Suprapubic skin (tissue), 4 donors: ENCODE data around the gene DISP3.

ENCODE experiments used
- EP300 ChIP-seq: sonication (generic); formaldehyde crosslinking; IDR thresholded peaks from one replicate; pipeline ENCODE4 v1.6.1; 2017; ENCODE audit warnings: antibody characterized with exemption
- POLR2A ChIP-seq, 2 donors: fragments of 450-650 bp; IDR thresholded peaks; one replicate each; pipeline ENCODE4 v1.6.1; 2017; ENCODE audit warnings: antibody characterized with exemption in 2 of 2, mild to moderate bottlenecking in 2 of 2, moderate library complexity in 2 of 2
- POLR2AphosphoS5 ChIP-seq, 3 donors: sonication (generic); formaldehyde crosslinking; IDR thresholded peaks; one replicate each; pipeline ENCODE4 v1.6.1; 2017; ENCODE audit warnings: antibody characterized with exemption in 3 of 3
- TF ChIP-seq, protein P1 (sequence below), 2 donors: fragments of 200-600 bp in 1 of 2; fragments of 450-650 bp in 1 of 2; sonication (generic) in 1 of 2; IDR thresholded peaks; one replicate each; pipeline ENCODE4 v1.5.1; 2016 to 2019; ENCODE audit warnings: antibody characterized with exemption in 2 of 2, mild to moderate bottlenecking in 1 of 2, moderate library complexity in 1 of 2

DNA sequence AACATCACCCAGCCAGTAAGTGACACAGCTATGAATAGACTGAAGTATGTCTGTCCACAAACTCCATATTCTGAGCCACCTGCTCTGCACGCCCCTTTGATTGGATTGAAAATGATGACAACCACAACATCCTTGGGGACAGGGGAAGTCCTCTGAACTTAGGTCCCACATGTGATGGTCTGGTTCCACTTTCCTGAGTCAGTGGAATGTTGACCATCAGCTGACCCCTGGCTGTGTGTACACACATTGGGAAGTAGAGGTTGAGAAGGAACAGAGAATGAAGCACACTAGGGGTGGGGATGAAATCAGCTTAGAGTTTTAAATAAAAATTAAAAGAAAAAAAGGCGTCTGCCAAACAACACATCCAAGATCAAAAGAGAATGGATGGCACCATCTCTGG, 8.0 kb upstream of the DISP3 start:
- TF ChIP-seq, protein P1, sequence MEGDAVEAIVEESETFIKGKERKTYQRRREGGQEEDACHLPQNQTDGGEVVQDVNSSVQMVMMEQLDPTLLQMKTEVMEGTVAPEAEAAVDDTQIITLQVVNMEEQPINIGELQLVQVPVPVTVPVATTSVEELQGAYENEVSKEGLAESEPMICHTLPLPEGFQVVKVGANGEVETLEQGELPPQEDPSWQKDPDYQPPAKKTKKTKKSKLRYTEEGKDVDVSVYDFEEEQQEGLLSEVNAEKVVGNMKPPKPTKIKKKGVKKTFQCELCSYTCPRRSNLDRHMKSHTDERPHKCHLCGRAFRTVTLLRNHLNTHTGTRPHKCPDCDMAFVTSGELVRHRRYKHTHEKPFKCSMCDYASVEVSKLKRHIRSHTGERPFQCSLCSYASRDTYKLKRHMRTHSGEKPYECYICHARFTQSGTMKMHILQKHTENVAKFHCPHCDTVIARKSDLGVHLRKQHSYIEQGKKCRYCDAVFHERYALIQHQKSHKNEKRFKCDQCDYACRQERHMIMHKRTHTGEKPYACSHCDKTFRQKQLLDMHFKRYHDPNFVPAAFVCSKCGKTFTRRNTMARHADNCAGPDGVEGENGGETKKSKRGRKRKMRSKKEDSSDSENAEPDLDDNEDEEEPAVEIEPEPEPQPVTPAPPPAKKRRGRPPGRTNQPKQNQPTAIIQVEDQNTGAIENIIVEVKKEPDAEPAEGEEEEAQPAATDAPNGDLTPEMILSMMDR (IDR thresholded peaks at IDR 0.05): no peak
- no peak for TF ChIP-seq POLR2AphosphoS5 (IDR thresholded peaks at IDR 0.05)
- no peak for TF ChIP-seq EP300
- TF ChIP-seq POLR2A (IDR thresholded peaks at IDR 0.05): no peak
